Epithelial cell of prostate (primary cell): ENCODE measurements around the gene SLC35B4.

Source experiments
- DNase-seq: peaks from one replicate; pipeline ENCODE4 v3.0.0-alpha.2; 2011; ENCODE audit warnings: low read depth, low spot score
- H3K27ac ChIP-seq: fragments of 450-650 bp; 2 replicates; pipeline ENCODE4 v1.5.1; 2017; ENCODE audit warnings: mild to moderate bottlenecking

SLC35B4 gene

DNA sequence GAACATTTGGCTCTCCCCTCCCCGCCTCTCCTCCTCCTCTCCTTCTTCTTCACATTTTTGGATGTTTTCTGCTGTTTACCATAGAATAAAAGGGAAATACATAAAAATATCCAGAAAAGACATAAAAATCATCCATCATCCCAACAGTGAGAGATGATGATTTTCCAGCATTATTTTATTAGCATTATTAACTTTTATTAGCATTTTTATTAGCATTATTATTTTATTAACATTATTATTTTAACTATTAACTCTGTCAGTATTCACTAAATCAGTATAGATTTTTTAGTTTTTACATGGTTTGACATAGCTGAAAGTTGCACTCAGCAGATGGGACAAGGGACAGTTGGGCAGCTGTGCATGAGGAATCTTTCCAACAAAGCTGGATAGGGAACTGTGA, 16.2 kb upstream of the SLC35B4 start:
- no peak overlapping the region for H3K27ac ChIP-seq
- no peak for DNase-seq

- no peak overlapping the region for H3K27ac ChIP-seq
- DNase-seq: no peak
Observed at GRCh38 chr7:134331393-134331792, 14.7 kb upstream of the SLC35B4 start.

DNA sequence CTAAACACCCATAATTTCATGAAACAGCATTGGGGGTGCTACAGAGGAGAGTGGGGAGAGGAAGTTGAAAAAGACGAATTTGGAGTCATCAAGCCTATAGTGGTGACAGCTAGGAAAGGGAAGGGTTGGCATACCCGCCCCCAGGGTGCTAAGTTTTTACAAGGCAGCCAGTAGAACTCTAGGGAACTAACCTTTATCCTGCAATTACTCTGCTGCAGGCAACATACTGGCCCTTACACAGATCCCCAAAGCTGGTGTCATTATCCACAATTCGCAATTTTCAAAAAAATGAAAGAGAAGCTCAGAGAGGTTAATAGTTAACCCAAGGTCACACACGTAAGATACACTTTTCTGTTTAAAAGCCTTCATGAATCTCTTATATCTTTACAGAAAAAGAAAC, 14.2 kb upstream of the SLC35B4 start:
- DNase-seq: no peak
- H3K27ac ChIP-seq: no peak overlapping the region

DNA sequence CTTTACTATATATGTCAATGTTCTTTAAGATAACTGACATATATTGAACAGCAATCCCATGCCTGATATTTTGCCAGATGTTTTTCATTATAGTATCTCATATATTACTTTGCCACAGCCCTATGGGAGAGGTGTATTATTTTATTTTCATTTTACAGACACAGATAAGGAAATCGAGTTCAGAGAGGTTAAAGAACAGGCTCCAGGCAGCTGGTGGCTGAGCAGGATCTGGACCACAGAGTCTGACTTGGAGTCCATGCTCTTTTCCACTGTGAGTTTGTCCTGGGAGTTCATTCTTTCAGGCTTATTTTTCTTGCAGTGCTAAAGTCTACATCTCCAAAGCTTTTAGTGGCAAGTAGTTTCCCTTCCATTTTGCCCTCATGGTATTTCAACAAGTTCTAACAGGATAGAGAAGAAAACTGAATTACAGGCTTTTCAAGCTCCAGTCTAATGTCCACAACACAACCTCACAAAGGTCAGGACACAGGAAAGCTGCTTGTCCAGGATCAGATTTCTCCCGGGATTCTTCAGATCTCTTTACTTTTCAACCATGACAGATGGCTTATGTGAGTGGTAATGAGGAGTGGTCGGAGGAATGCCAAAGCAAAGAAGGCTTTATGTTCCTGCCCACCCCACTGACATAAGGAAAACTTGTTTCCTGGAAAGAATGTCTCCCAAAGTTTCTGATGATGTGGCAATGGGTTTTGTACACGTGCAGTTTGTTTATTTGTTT, 13.1 kb upstream of the SLC35B4 start:
- no peak overlapping the region for H3K27ac ChIP-seq
- DNase-seq: no peak

- no peak for DNase-seq
Observed at GRCh38 chr7:134328900-134329299, 12.2 kb upstream of the SLC35B4 start.

DNA sequence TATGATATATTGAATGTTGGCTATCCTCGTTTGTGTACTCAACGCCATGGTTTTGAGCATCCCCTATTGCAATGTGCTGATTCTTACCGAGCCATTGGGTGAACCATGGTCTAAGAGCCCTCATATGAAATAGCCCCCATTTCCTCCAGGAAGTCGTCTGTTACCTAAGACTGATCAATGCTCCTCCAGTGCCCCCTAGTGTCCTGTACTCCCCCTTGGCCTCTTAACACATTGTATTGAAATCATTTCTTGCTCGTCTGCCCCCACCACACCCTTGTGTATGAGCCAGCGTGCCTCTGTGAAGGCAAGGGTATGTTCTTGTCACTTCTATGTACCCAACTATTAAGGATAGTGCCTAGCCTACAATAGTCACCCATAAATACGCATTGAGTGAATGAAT, 11.2 kb upstream of the SLC35B4 start:
- no peak overlapping the region for H3K27ac ChIP-seq

More at GRCh38 chr7:134328900-134329299, 12.2 kb upstream of the SLC35B4 start:
- no peak overlapping the region for H3K27ac ChIP-seq

DNA sequence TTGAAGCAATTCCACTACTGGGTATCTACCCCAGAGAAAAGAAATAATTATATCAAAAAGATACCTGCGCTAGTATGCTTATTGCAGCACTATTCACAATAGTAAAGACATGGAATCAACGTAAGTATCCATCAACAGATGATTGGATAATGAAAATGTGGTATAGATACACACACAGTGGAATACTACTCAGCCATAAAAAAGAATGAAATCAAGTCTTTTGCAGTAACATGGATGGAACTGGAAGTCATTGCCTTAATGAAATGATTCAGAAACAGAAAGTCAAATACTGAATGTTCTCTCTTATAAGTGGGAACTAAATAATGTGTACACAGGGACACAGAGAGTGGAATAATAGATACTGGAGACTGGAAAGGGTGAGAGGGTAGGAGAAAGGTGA, 7.4 kb upstream of the SLC35B4 start:
- DNase-seq: no peak
- H3K27ac ChIP-seq: no peak overlapping the region

More for the DNA sequence above, 11.2 kb upstream of the SLC35B4 start:
- no peak for DNase-seq

GRCh38 chr7:134320201-134320600, 3.5 kb upstream of the SLC35B4 start:
- no peak for DNase-seq
- no peak overlapping the region for H3K27ac ChIP-seq

- DNase-seq: no peak
- H3K27ac ChIP-seq: no peak overlapping the region
Observed at GRCh38 chr7:134318443-134318842, 1.7 kb upstream of the SLC35B4 start.

GRCh38 chr7:134317434-134317833, 704 bp upstream of the SLC35B4 start:
- no peak for DNase-seq
- no peak overlapping the region for H3K27ac ChIP-seq

DNA sequence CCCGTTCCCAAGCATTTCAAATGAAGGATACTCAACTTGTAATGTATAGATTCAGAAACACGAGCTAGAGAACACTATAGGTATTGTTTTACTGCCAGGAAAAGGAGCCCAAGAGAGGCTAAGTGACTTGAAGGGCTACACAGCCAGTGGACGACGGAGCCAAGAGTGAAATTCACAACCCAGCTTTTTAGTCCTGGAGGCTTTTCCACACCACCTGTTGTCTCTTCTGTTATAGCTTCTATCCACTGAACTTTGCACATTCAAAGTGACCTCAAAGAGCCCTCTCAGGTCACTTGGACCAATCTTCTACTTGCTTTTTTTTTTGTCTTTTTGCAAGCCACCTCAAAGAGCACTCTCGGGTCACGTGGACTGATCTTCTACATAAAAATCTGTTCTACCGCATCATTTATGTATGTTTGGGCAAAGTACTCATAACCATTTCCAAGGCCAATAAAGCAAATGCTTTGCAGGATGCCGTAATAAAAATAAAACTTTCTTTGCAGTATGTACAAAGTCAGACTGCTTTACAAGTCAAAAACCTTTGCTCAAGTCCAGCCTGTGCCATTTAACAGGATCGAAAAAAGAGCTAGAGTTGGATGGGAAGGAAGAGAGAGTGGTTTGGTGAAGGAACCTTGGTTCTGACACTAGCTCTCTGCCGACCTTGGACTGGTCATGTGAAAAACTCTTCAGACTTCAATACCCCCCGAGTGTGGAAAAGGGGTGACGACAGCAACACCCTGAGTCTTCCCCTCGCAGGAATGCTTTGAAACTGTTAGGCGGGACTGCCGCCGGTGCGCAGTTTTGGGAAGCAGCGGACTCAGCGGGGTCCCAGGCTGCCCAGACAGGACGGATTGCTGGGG, 821 bp downstream of the SLC35B4 start:
- no peak for DNase-seq
- peak overlapping the region; percentile 47 for H3K27ac ChIP-seq

DNA sequence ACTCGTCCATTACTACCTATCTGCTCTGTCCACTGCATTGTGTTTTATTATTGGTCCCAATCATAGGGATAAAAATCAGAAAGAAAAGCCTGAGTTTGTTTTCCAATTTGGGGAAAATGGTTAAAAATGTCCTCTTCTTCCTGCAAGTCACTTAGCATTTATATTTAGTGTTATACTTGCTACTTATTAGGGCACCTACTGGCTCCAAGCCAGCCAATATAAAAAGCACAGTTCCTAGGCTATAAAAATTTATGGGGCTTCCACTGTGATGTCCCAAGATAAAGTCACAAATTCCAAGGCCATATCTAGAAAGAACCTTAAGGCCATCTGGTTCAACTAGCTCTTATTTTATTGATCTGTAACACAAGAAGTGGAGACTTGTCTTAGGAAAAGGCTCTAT, 3.2 kb downstream of the SLC35B4 start:
- DNase-seq: no peak
- no peak overlapping the region for H3K27ac ChIP-seq

DNA sequence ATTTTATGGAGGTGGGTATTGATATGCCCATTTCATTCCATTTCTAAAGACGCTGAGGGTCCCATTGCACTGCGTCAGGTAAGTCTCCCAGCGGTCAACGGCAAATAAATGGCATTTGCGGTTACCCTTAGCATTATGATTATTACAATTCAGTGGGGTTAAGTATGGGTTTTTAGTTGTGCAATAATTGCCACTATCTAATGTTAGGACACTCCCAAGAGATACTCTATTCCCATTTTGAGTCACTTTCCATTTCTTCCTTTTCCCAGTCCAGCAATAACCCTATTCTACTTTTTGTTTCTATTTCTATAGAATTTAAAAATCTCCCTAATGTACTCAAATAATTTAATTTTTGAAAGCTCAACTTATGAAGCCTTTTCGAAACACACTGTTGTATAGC, 4.0 kb downstream of the SLC35B4 start:
- H3K27ac ChIP-seq: no peak overlapping the region
- no peak for DNase-seq

GRCh38 chr7:134311807-134312206, 4.9 kb downstream of the SLC35B4 start:
- DNase-seq: no peak
- no peak overlapping the region for H3K27ac ChIP-seq

DNA sequence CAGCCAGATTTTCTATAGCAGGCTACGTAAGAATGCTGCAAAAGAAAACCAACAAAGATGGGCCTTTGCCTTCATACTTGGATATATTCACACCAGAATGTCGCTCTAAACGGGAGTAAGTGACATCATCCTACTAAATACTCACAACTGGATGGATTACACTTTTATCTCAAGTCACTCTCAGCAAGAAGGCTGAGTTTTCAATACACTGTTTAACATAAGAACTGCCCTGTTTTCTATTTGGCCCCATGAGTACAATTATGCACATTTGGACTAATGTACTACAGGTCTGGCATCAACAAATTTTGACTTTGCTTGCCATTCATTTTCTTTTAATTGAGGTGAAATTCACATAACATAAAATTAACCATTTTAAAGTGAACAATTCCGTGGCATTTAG, 8.2 kb downstream of the SLC35B4 start:
- no peak for DNase-seq
- no peak overlapping the region for H3K27ac ChIP-seq

DNA sequence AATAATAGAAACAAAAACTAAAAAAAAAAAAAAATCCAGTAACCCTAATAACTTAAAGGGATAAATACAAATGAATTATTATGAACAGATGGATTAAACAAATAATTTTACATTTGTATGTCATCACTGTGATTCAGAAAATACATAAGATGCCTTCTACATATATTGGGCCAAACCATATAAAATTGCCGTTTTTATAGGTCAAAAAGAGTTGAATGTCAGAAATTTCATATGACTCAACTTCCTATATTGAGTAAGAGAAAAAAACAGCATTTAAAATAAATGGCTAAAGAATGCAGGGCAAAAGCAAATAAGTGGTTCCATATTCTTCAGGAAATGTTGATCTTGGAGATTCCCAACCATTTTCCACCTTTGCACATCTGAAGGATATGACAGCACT, 9.4 kb downstream of the SLC35B4 start:
- H3K27ac ChIP-seq: no peak overlapping the region
- no peak for DNase-seq

GRCh38 chr7:134302120-134302519, 14.6 kb downstream of the SLC35B4 start:
- DNase-seq: no peak
- H3K27ac ChIP-seq: no peak overlapping the region

- DNase-seq: no peak
- no peak overlapping the region for H3K27ac ChIP-seq
Observed at GRCh38 chr7:134301592-134301991, 15.1 kb downstream of the SLC35B4 start.

DNA sequence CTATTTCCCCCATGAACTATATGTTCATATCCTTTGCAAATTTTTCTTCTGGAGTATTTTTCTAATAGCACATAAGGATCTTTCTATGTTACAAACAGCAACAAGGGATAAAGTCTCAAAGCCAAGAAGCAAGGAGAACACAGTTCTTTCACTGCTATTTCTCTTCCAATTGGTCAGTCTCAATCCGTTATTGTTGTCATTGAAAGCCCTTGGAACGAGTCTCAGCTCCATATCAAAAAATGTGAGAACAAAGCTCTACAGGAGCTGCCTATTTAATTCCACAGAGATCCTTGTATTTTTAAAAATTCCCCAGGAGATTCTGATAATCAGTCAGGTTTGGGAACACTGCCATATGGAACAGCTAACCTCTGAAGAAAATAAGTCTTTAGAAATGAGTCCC, 15.7 kb downstream of the SLC35B4 start:
- DNase-seq: no peak
- H3K27ac ChIP-seq: no peak overlapping the region

- H3K27ac ChIP-seq: no peak overlapping the region
- DNase-seq: no peak
Observed at GRCh38 chr7:134298902-134299683, 17.6 kb downstream of the SLC35B4 start.

DNA sequence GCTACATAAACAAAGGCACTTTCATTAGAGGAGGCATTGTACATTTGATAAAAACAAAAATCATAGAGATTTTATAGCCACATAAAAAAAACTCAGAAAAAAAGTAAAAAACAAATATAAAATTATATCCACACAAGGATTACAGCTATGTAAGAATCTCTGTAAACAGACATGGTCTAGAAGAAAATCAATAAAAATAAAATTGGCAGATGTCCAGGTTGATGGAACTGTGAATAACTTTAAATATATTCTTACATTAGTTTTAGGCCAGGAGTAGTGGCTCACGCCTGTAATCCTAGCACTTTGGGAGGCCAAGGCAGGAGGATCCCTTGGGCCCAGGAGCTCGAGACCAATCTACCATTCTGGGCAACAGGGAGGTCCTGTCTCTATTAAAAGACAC, 19.2 kb downstream of the SLC35B4 start:
- no peak for DNase-seq

More for the DNA sequence above, 19.2 kb downstream of the SLC35B4 start:
- no peak overlapping the region for H3K27ac ChIP-seq
